ENCODE measurements around the gene MCOLN1. TPM values are rescaled to one million over a fixed set of nuclear protein-coding genes. Genes with fewer than 3 reads are reported as not detected.

The MCOLN1 gene
- total RNA-seq, 1 experiment from 2014 or later: 13.1 TPM

DNA sequence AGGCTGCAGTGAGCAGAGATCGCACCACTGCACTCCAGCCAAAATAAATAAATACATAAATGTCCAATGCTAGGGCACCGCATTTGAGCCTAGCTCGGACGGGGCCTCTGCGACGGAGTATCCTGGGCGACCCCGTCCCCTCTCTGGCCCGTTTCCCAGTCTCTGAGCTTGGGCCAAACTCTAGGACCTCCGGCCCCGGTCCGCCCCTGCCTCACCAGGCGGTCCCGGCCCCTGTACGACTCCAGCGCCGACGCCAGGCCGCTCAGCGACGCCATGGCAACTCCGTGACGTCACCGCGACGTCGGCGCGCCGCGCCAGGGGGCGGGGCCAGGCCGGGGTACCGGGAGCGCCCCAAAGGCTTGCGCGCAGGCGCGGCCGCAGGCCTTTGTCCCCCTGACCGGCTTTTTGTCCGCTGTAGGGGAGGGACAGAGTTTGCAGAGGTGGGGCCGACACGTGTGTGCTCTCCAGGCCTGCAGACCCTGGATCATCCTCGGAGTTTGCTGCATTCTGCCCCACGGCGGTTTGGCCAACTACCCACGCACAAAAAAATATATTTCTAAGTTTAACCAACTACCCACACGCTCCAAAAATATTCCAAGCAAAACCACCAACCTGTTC, 33.6 kb upstream of the MCOLN1 start, which contains the start of gene PEX11G:
Gene PEX11G, minus strand, starts transcription at position 300 of the 618 bp plus-strand sequence. Its CDS starts 25 bp downstream, at position 275.
- TF ChIP-seq, protein P1, sequence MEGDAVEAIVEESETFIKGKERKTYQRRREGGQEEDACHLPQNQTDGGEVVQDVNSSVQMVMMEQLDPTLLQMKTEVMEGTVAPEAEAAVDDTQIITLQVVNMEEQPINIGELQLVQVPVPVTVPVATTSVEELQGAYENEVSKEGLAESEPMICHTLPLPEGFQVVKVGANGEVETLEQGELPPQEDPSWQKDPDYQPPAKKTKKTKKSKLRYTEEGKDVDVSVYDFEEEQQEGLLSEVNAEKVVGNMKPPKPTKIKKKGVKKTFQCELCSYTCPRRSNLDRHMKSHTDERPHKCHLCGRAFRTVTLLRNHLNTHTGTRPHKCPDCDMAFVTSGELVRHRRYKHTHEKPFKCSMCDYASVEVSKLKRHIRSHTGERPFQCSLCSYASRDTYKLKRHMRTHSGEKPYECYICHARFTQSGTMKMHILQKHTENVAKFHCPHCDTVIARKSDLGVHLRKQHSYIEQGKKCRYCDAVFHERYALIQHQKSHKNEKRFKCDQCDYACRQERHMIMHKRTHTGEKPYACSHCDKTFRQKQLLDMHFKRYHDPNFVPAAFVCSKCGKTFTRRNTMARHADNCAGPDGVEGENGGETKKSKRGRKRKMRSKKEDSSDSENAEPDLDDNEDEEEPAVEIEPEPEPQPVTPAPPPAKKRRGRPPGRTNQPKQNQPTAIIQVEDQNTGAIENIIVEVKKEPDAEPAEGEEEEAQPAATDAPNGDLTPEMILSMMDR (IDR thresholded peaks at IDR 0.05; ENCODE audit: unreplicated experiment): no peak
- CTCF ChIA-PET: no interaction called here
- DNase-seq: peak; percentile 90
- BruUV-seq (replicated peaks): no TSS peak
- intact Hi-C loops (cut with micrococcal nuclease; ENCODE audit: unreplicated experiment): no loop called here
- peaks cover 9% of the 10 kb centered on the region for H3K4me1 Mint-ChIP-seq (ENCODE audit: low read depth, unreplicated experiment)
- H3K4me3 Mint-ChIP-seq (ENCODE audit: low read depth, unreplicated experiment): peak within 1 kb of the TSS; percentile 60
- H3K36me3 Mint-ChIP-seq (ENCODE audit: insufficient read depth, unreplicated experiment): peaks cover 21% of the 10 kb centered on the region
- peak within 1 kb of the TSS; percentile 70 for H3K27ac Mint-ChIP-seq (ENCODE audit: unreplicated experiment)
- H3K9me3 Mint-ChIP-seq (ENCODE audit: low read depth, unreplicated experiment): no peaks in the 10 kb centered on the region
- no peaks in the 10 kb centered on the region for H3K27me3 Mint-ChIP-seq (ENCODE audit: unreplicated experiment)

DNA sequence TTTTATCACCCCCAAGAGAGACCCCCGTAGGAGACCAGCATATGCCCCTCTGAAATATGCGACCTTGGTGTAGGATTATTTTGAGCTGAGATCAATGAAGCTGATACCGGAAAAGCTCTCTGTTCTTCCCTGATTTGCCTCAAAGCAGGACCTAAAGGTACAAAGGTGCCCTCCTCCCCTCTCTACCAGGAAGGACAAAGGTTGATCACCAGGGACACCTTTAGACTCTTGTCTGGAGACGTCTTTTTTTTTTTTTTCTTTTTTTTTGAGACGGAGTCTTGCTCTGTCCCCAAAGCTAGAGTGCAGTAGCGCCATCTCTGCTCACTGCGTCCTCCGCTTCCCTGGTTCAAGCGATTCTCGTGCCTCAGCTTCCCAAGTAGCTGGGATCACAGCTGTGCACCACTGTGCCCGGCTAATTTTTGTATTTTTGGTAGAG, 32.8 kb upstream of the MCOLN1 start:
- no peak for DNase-seq
- TF ChIP-seq, protein P1 (IDR thresholded peaks at IDR 0.05; ENCODE audit: unreplicated experiment): no peak
- H3K4me3 Mint-ChIP-seq (ENCODE audit: low read depth, unreplicated experiment): peak overlapping the region; percentile 60
- peaks cover 21% of the 10 kb centered on the region for H3K36me3 Mint-ChIP-seq (ENCODE audit: insufficient read depth, unreplicated experiment)
- peaks cover 9% of the 10 kb centered on the region for H3K4me1 Mint-ChIP-seq (ENCODE audit: low read depth, unreplicated experiment)
- no TSS peak for BruUV-seq (replicated peaks)
- peaks cover 1% of the 10 kb centered on the region for H3K27me3 Mint-ChIP-seq (ENCODE audit: unreplicated experiment)
- intact Hi-C loops (cut with micrococcal nuclease; ENCODE audit: unreplicated experiment): no loop called here
- CTCF ChIA-PET: interaction anchor here (0.6 kb wide), 2 partner anchors 32 to 471 kb away, joined by 3 to 4 read pairs; no protein-coding TSS in a partner anchor
- H3K27ac Mint-ChIP-seq (ENCODE audit: unreplicated experiment): peak overlapping the region; percentile 70
- no peaks in the 10 kb centered on the region for H3K9me3 Mint-ChIP-seq (ENCODE audit: low read depth, unreplicated experiment)

DNA sequence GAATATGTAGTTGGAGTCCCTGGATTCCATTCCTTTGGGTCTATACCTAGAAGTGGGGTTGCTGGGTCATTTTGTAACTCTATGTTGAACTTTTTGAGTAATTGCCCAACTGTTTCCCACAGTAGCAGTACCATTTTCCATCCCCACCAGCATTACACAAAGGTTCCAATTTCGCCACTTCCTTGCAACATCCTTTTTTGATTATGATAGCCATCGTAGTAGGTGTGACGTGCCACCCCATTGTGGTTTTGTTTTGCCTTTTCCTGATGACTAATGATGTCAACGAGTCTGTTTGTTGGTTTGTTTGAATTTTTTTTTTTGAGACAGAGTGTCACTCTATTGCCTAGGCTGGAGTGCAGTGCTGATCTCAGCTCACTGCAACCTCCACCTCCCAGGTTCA, 30.3 kb upstream of the MCOLN1 start:
- CTCF ChIA-PET: no interaction called here
- no peak for DNase-seq
- Mint-ChIP-seq H3K4me3 (ENCODE audit: low read depth, unreplicated experiment) (no peak overlapping the region), H3K27ac (ENCODE audit: unreplicated experiment) (no peak overlapping the region), H3K36me3 (ENCODE audit: insufficient read depth, unreplicated experiment) (peaks cover 21% of the 10 kb centered on the region), H3K9me3 (ENCODE audit: low read depth, unreplicated experiment) (no peaks in the 10 kb centered on the region), H3K27me3 (ENCODE audit: unreplicated experiment) (peaks cover 23% of the 10 kb centered on the region), H3K4me1 (ENCODE audit: low read depth, unreplicated experiment) (peaks cover 9% of the 10 kb centered on the region)
- no TSS peak for BruUV-seq (replicated peaks)
- intact Hi-C loops (cut with micrococcal nuclease; ENCODE audit: unreplicated experiment): no loop called here
- TF ChIP-seq, protein P1 (IDR thresholded peaks at IDR 0.05; ENCODE audit: unreplicated experiment): no peak

DNA sequence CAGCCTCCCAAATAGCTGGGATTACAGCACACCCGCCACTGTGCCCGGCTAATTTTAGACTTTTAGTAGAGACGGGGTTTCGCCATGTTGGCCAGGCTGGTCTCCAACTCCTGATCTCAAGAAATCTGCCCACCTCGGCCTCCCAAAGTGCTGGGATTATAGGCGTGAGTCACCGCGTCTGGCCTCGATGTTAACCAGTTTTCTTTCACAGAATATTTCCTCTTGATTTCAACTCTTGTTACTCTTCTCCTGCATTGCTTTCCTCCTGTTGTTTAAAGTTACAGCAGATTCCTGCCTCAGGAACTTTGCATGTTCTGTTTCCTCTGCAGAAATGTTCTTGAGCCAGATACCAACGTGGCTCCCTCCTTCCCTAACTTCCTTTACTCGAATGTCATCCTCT, 29.9 kb upstream of the MCOLN1 start:
- H3K4me1 Mint-ChIP-seq (ENCODE audit: low read depth, unreplicated experiment): peaks cover 9% of the 10 kb centered on the region
- no peaks in the 10 kb centered on the region for H3K9me3 Mint-ChIP-seq (ENCODE audit: low read depth, unreplicated experiment)
- H3K36me3 Mint-ChIP-seq (ENCODE audit: insufficient read depth, unreplicated experiment): peaks cover 21% of the 10 kb centered on the region
- no peak for DNase-seq
- no peak overlapping the region for H3K27ac Mint-ChIP-seq (ENCODE audit: unreplicated experiment)
- intact Hi-C loops (cut with micrococcal nuclease; ENCODE audit: unreplicated experiment): no loop called here
- H3K27me3 Mint-ChIP-seq (ENCODE audit: unreplicated experiment): peaks cover 26% of the 10 kb centered on the region
- H3K4me3 Mint-ChIP-seq (ENCODE audit: low read depth, unreplicated experiment): no peak overlapping the region
- no TSS peak for BruUV-seq (replicated peaks)
- TF ChIP-seq, protein P1 (IDR thresholded peaks at IDR 0.05; ENCODE audit: unreplicated experiment): no peak
- CTCF ChIA-PET: no interaction called here
